HCT116 (cell line): ENCODE measurements around the gene SIPA1L3.

ENCODE experiments used
- EZH2 ChIP-seq: fragments of 200-600 bp; sonication (generic); IDR thresholded peaks from 2 replicates; pipeline ENCODE4 v1.6.1; 2017; ENCODE audit warnings: antibody characterized with exemption, mixed run types
- POLR2A ChIP-seq: IDR thresholded peaks from 2 replicates; pipeline ENCODE4 v1.7.0; 2011; ENCODE audit warnings: borderline replicate concordance; ENCODE audit not compliant: insufficient read depth, insufficient read length; ENCODE audit errors: extremely low read depth
- TF ChIP-seq, protein P1 (sequence below), 3 experiments: fragments of 200-600 bp in 1 of 3; sonication (generic) in 1 of 3; IDR thresholded peaks in 2 of 3; conservative IDR thresholded peaks in 1 of 3; 2 replicates each; pipeline ENCODE4 v1.5.1; 2012 to 2017; ENCODE audit warnings: low read depth in 2 of 3, low read length in 2 of 3, antibody characterized with exemption in 1 of 3, borderline replicate concordance in 1 of 3, control low read depth in 1 of 3, mild to moderate bottlenecking in 1 of 3, mixed read lengths in 1 of 3, mixed run types in 1 of 3, moderate library complexity in 1 of 3; ENCODE audit not compliant: insufficient read depth in 1 of 3
- TF ChIP-seq, protein P2 (sequence below): IDR thresholded peaks from 2 replicates; pipeline ENCODE4 v1.6.1; 2012
- TF ChIP-seq, protein P3 (sequence below): IDR thresholded peaks from 2 replicates; pipeline ENCODE4 v1.6.1; 2012; ENCODE audit warnings: low read depth

DNA sequence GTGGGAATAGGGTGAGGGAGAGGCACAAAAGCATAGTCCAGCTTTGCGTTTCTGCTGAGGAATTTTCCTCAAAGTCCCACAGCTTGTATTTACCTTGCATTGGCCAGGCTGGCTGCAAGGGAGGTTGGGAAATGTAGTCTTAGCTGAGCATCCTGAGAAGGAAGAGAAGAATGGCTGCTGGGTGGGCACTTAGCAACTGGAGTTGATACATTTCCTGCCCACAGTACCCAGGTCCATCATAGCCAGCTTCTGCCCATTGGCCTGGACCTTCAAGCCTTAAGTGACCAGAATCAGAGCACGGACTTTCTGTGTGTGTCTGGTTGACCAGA, 112.4 kb downstream of the SIPA1L3 start:
- TF ChIP-seq, protein P1, sequence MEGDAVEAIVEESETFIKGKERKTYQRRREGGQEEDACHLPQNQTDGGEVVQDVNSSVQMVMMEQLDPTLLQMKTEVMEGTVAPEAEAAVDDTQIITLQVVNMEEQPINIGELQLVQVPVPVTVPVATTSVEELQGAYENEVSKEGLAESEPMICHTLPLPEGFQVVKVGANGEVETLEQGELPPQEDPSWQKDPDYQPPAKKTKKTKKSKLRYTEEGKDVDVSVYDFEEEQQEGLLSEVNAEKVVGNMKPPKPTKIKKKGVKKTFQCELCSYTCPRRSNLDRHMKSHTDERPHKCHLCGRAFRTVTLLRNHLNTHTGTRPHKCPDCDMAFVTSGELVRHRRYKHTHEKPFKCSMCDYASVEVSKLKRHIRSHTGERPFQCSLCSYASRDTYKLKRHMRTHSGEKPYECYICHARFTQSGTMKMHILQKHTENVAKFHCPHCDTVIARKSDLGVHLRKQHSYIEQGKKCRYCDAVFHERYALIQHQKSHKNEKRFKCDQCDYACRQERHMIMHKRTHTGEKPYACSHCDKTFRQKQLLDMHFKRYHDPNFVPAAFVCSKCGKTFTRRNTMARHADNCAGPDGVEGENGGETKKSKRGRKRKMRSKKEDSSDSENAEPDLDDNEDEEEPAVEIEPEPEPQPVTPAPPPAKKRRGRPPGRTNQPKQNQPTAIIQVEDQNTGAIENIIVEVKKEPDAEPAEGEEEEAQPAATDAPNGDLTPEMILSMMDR (IDR thresholded peaks at IDR 0.05 in 2 of 3, conservative IDR thresholded peaks at IDR 0.05 in 1 of 3; ENCODE audit: borderline replicate concordance in 1 of 3, insufficient read depth in 1 of 3, low read depth in 2 of 3, low read length in 2 of 3): no peak
- TF ChIP-seq, protein P2, sequence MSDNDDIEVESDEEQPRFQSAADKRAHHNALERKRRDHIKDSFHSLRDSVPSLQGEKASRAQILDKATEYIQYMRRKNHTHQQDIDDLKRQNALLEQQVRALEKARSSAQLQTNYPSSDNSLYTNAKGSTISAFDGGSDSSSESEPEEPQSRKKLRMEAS: no peak
- no peak for TF ChIP-seq EZH2
- TF ChIP-seq POLR2A: no peak
- TF ChIP-seq, protein P3, sequence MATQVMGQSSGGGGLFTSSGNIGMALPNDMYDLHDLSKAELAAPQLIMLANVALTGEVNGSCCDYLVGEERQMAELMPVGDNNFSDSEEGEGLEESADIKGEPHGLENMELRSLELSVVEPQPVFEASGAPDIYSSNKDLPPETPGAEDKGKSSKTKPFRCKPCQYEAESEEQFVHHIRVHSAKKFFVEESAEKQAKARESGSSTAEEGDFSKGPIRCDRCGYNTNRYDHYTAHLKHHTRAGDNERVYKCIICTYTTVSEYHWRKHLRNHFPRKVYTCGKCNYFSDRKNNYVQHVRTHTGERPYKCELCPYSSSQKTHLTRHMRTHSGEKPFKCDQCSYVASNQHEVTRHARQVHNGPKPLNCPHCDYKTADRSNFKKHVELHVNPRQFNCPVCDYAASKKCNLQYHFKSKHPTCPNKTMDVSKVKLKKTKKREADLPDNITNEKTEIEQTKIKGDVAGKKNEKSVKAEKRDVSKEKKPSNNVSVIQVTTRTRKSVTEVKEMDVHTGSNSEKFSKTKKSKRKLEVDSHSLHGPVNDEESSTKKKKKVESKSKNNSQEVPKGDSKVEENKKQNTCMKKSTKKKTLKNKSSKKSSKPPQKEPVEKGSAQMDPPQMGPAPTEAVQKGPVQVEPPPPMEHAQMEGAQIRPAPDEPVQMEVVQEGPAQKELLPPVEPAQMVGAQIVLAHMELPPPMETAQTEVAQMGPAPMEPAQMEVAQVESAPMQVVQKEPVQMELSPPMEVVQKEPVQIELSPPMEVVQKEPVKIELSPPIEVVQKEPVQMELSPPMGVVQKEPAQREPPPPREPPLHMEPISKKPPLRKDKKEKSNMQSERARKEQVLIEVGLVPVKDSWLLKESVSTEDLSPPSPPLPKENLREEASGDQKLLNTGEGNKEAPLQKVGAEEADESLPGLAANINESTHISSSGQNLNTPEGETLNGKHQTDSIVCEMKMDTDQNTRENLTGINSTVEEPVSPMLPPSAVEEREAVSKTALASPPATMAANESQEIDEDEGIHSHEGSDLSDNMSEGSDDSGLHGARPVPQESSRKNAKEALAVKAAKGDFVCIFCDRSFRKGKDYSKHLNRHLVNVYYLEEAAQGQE: no peak
